ENCODE data around the gene FGF11.

The FGF11 gene

DNA sequence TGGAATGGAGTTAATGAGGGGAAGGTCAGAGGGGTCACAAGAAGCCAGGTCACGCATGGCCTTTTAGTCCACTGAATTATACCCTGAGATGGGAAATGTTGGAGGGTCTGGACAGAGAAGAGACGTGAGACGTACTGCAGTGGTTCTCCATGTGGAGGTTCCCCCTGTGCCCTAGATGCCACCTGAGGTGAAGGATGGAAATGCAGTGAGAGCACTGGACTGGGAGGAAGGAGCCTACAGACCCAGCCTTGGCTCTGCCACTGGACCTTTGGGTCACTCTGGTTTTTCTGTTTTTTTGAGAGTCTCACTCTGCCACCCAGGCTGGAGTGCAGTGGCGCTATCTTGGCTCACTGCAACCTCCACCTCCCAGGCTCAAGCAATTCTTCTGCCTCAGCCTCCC, 43.2 kb upstream of the FGF11 start:
- Histone ChIP-seq H3K9me3 (ENCODE audit: control insufficient read depth, insufficient read depth, low read depth, low read length) (no peaks in the 10 kb centered on the region), H3K36me3 (ENCODE audit: control insufficient read depth in 2 of 2, insufficient read depth in 1 of 2, low read length in 2 of 2) (peaks cover 0 to 14% of the 10 kb centered on the region in 2 experiments; a peak in 2 of 3 replicates), H3K4me3 (ENCODE audit: low read depth, low read length) (no peak overlapping the region), H3K27ac (ENCODE audit: extremely low read depth, low read depth, low read length) (no peak overlapping the region), H3K4me1 (ENCODE audit: control insufficient read depth, insufficient read depth, low read length) (peaks cover 3% of the 10 kb centered on the region)
- TF ChIP-seq ZNF2 (tag by site-specific recombination; IDR thresholded peaks at IDR 0.05), result no peak
- no peak for TF ChIP-seq GLI4 (tag by site-specific recombination; IDR thresholded peaks at IDR 0.05)
- TF ChIP-seq, protein P1, sequence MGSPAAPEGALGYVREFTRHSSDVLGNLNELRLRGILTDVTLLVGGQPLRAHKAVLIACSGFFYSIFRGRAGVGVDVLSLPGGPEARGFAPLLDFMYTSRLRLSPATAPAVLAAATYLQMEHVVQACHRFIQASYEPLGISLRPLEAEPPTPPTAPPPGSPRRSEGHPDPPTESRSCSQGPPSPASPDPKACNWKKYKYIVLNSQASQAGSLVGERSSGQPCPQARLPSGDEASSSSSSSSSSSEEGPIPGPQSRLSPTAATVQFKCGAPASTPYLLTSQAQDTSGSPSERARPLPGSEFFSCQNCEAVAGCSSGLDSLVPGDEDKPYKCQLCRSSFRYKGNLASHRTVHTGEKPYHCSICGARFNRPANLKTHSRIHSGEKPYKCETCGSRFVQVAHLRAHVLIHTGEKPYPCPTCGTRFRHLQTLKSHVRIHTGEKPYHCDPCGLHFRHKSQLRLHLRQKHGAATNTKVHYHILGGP (tag by site-specific recombination; IDR thresholded peaks at IDR 0.05), result no peak
- 0 out of 2 replicates have a peak, but pooled peaks have one; percentile 13 for TF ChIP-seq BCL11A (tag by site-specific recombination; IDR thresholded peaks at IDR 0.05; ENCODE audit: low read depth)
- peak; percentile 42; the same call in 1 of the 2 replicates for TF ChIP-seq ZNF623 (tag by site-specific recombination; IDR thresholded peaks at IDR 0.05)
- no peak for TF ChIP-seq ZNF473 (tag by site-specific recombination; IDR thresholded peaks at IDR 0.05)
- TF ChIP-seq, protein P2, sequence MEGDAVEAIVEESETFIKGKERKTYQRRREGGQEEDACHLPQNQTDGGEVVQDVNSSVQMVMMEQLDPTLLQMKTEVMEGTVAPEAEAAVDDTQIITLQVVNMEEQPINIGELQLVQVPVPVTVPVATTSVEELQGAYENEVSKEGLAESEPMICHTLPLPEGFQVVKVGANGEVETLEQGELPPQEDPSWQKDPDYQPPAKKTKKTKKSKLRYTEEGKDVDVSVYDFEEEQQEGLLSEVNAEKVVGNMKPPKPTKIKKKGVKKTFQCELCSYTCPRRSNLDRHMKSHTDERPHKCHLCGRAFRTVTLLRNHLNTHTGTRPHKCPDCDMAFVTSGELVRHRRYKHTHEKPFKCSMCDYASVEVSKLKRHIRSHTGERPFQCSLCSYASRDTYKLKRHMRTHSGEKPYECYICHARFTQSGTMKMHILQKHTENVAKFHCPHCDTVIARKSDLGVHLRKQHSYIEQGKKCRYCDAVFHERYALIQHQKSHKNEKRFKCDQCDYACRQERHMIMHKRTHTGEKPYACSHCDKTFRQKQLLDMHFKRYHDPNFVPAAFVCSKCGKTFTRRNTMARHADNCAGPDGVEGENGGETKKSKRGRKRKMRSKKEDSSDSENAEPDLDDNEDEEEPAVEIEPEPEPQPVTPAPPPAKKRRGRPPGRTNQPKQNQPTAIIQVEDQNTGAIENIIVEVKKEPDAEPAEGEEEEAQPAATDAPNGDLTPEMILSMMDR (tag by site-specific recombination; IDR thresholded peaks at IDR 0.05), result peak; percentile 28; the same call in 1 of the 2 replicates
- no peak for TF ChIP-seq ZBTB21 (tag by site-specific recombination; IDR thresholded peaks at IDR 0.05)
- ChIA-PET POLR2A (interaction anchor here (0.9 to 3.4 kb wide), 2 partner anchors 7 to 164 kb away, joined by 3 to 67 read pairs; partner anchors contain the start of gene TMEM256), CTCF (interaction anchor here (0.7 to 1.3 kb wide), 3 partner anchors 41 to 145 kb away, joined by 3 to 6 read pairs (median 4); partner anchors contain the start of gene CHRNB1)

DNA sequence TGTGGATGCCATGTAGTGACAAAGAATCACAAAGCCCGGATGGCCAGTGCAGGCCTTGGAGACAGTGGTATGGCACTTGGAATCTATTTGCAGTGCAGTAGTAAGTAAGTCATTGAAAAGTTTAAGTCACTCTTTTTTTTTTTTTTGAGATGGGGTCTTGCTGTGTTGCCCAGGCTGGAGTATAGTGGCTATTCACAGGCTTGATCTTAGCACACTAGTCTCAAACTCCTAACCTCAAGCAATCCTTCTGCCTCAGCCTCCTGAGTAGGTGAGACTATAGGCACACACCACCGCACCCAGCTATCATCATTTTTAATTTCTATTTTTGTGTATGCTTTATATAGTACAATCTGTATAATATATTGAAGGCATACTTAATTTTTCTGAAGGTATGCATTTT, 40.7 kb upstream of the FGF11 start:
- Histone ChIP-seq H3K9me3 (ENCODE audit: control insufficient read depth, insufficient read depth, low read depth, low read length) (no peaks in the 10 kb centered on the region), H3K27ac (ENCODE audit: extremely low read depth, low read depth, low read length) (no peak overlapping the region), H3K4me3 (ENCODE audit: low read depth, low read length) (no peak overlapping the region), H3K36me3 (ENCODE audit: control insufficient read depth in 2 of 2, insufficient read depth in 1 of 2, low read length in 2 of 2) (peaks cover 6 to 7% of the 10 kb centered on the region in 2 experiments; a peak in 2 of 3 replicates), H3K4me1 (ENCODE audit: control insufficient read depth, insufficient read depth, low read length) (peaks cover 7% of the 10 kb centered on the region)
- POLR2A ChIA-PET, result interaction anchor here (1.1 to 1.5 kb wide), 5 partner anchors 11 to 43 kb away, joined by 3 to 7 read pairs (median 3); partner anchors contain the start of gene TMEM95
- no peak for TF ChIP-seq ZNF473 (tag by site-specific recombination; IDR thresholded peaks at IDR 0.05)
- TF ChIP-seq ZNF121 (tag by site-specific recombination; IDR thresholded peaks at IDR 0.05), result peak; percentile 97
- TF ChIP-seq ZNF214 (tag by site-specific recombination; IDR thresholded peaks at IDR 0.05; ENCODE audit: borderline replicate concordance), result no peak
- TF ChIP-seq ZNF514 (tag by site-specific recombination; IDR thresholded peaks at IDR 0.05), result no peak
- CTCF ChIA-PET, result interaction anchor here (1.1 to 2.9 kb wide), 4 partner anchors 18 to 162 kb away, joined by 3 to 12 read pairs (median 4); partner anchors contain the start of gene TMEM95

DNA sequence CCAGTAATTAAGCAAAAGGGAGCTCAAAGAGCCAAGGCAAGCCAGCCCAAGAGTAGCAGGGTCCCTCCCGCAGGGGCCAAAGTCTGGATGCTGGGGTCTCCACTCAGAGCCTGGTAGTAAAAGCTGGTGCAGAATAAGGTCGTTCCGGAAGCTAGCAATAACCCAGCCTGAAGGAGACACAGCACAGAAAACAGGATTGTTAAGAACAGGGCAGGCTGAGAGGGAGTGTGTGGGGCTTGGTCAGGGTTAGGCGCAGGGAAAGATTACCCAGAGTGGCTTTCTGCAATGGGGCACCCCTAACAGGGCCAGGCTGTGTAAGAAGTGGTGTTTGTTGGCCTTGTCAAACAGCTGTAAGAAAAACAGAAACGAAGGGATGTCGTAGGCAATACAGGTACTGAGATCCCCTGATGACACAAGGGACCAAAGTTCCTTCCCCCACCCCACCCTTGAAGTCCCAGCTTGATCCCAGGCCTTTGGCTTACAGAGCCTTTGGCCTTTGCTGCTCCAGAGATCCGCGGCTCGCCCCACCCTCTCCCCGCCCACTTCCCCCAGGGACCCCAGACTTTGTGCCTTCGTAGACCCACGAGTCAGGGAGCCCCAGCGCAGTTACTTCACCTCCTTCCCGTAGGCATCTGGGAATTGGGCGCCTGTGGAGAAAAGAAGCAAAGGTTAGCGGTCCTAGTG, 36.1 kb upstream of the FGF11 start:
- POLR2A ChIA-PET, result interaction anchor here (0.5 to 3.2 kb wide), 43 partner anchors 8 to 530 kb away, joined by 3 to 67 read pairs (median 6); partner anchors contain the start of genes ACADVL, ATP1B2, CD68 and CHRNB1
- Histone ChIP-seq H3K4me3 (ENCODE audit: low read depth, low read length) (peak overlapping the region; percentile 83), H3K4me1 (ENCODE audit: control insufficient read depth, insufficient read depth, low read length) (peaks cover 8% of the 10 kb centered on the region), H3K36me3 (ENCODE audit: control insufficient read depth in 2 of 2, insufficient read depth in 1 of 2, low read length in 2 of 2) (peaks cover 6 to 7% of the 10 kb centered on the region in 2 experiments; a peak in 2 of 3 replicates), H3K27ac (ENCODE audit: extremely low read depth, low read depth, low read length) (peak overlapping the region; percentile 81), H3K9me3 (ENCODE audit: control insufficient read depth, insufficient read depth, low read depth, low read length) (no peaks in the 10 kb centered on the region)
- CTCF ChIA-PET, result interaction anchor here (0.6 to 2.7 kb wide), 7 partner anchors 9 to 314 kb away, joined by 3 to 21 read pairs (median 4); partner anchors contain the start of genes PLSCR3 and TMEM102
- TF ChIP-seq ZBTB17 (tag by site-specific recombination; IDR thresholded peaks at IDR 0.05) (0 out of 2 replicates have a peak, but pooled peaks have one; percentile 31), GLIS1 (tag by site-specific recombination; IDR thresholded peaks at IDR 0.05) (no peak), ZFP37 (tag by site-specific recombination; IDR thresholded peaks at IDR 0.05) (no peak), KLF9 (tag by site-specific recombination; IDR thresholded peaks at IDR 0.05; ENCODE audit: low read depth) (peak; percentile 53; the same call in 1 of the 2 replicates), ZNF169 (tag by site-specific recombination; IDR thresholded peaks at IDR 0.05) (no peak), YY2 (tag by site-specific recombination; IDR thresholded peaks at IDR 0.05) (no peak), ZBTB7A (tag by site-specific recombination; IDR thresholded peaks at IDR 0.05; ENCODE audit: low read depth) (0 out of 2 replicates have a peak, but pooled peaks have one; percentile 20), ZNF335 (tag by site-specific recombination; conservative IDR thresholded peaks at IDR 0.05) (peak; percentile 90), ZNF792 (tag by site-specific recombination; IDR thresholded peaks at IDR 0.05) (no peak), ZNF354C (tag by site-specific recombination; IDR thresholded peaks at IDR 0.05; ENCODE audit: borderline replicate concordance, low read depth) (no peak), ZBTB20 (tag by site-specific recombination; IDR thresholded peaks at IDR 0.05) (peak; percentile 35; the same call in 1 of the 2 replicates), ZNF560 (tag by site-specific recombination; IDR thresholded peaks at IDR 0.05; ENCODE audit: borderline replicate concordance) (no peak), ZNF600 (tag by site-specific recombination; IDR thresholded peaks at IDR 0.05) (peak; percentile 80)
- TF ChIP-seq, protein P3, sequence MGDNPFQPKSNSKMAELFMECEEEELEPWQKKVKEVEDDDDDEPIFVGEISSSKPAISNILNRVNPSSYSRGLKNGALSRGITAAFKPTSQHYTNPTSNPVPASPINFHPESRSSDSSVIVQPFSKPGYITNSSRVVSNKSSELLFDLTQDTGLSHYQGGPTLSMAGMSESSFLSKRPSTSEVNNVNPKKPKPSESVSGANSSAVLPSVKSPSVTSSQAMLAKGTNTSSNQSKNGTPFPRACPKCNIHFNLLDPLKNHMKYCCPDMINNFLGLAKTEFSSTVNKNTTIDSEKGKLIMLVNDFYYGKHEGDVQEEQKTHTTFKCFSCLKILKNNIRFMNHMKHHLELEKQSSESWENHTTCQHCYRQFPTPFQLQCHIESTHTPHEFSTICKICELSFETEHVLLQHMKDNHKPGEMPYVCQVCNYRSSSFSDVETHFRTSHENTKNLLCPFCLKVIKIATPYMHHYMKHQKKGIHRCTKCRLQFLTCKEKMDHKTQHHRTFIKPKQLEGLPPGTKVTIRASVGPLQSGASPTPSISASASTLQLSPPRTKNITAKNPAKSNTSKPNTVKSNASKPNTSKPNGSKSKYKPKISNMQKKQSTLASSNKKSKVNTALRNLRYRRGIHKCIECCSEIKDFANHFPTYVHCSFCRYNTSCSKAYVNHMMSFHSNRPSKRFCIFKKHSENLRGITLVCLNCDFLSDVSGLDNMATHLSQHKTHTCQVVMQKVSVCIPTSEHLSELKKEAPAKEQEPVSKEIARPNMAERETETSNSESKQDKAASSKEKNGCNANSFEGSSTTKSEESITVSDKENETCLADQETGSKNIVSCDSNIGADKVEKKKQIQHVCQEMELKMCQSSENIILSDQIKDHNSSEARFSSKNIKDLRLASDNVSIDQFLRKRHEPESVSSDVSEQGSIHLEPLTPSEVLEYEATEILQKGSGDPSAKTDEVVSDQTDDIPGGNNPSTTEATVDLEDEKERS (tag by site-specific recombination; IDR thresholded peaks at IDR 0.05), result no peak
